Stomach (tissue), 4 donors: ENCODE data around the gene PLXNB1.

Experiments used
- EP300 ChIP-seq: sonication (generic); formaldehyde crosslinking; IDR thresholded peaks from one replicate; pipeline ENCODE4 v1.6.1; 2017; ENCODE audit warnings: antibody characterized with exemption
- POLR2A ChIP-seq, 4 donors: fragments of 450-650 bp; IDR thresholded peaks; one replicate each; pipeline ENCODE4 v1.6.1; 2016; ENCODE audit warnings: antibody characterized with exemption in 4 of 4, control low read depth in 2 of 4, mild to moderate bottlenecking in 1 of 4, moderate library complexity in 1 of 4
- POLR2AphosphoS5 ChIP-seq, 3 donors: sonication (generic); formaldehyde crosslinking; IDR thresholded peaks; one replicate each; pipeline ENCODE4 v1.6.1; 2016; ENCODE audit warnings: antibody characterized with exemption in 3 of 3
- TF ChIP-seq, protein P1 (sequence below), 7 experiments: fragments of 450-650 bp in 4 of 7; fragments of 200-600 bp in 3 of 7; sonication (generic) in 3 of 7; IDR thresholded peaks; one replicate each; pipeline ENCODE4 v1.5.1; 2016 to 2019; ENCODE audit warnings: antibody characterized with exemption in 7 of 7, control low read depth in 2 of 7, mild to moderate bottlenecking in 1 of 7

DNA sequence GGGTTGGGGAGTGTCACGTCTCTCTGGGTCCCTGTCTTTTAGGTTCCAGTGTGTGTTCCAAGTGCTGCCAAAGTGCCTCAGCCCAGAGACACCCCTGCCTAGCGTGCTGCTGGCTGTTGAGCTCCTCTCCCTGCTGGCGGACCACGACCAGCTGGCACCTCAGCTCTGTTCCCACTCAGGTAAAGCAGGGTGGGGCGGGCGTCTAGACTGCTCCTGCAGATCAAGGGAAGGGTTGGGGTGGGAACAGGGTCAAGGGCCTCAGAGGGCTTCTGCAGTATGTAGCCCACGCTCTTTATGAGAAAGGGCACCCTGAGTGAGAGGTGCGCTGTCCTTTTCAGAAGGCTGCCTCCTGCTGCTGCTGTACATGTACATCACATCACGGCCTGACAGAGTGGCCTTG, 33.8 kb upstream of the PLXNB1 start:
- no peak for TF ChIP-seq POLR2AphosphoS5 (IDR thresholded peaks at IDR 0.05)
- TF ChIP-seq, protein P1, sequence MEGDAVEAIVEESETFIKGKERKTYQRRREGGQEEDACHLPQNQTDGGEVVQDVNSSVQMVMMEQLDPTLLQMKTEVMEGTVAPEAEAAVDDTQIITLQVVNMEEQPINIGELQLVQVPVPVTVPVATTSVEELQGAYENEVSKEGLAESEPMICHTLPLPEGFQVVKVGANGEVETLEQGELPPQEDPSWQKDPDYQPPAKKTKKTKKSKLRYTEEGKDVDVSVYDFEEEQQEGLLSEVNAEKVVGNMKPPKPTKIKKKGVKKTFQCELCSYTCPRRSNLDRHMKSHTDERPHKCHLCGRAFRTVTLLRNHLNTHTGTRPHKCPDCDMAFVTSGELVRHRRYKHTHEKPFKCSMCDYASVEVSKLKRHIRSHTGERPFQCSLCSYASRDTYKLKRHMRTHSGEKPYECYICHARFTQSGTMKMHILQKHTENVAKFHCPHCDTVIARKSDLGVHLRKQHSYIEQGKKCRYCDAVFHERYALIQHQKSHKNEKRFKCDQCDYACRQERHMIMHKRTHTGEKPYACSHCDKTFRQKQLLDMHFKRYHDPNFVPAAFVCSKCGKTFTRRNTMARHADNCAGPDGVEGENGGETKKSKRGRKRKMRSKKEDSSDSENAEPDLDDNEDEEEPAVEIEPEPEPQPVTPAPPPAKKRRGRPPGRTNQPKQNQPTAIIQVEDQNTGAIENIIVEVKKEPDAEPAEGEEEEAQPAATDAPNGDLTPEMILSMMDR (IDR thresholded peaks at IDR 0.05) = no peak
- TF ChIP-seq EP300 = no peak
- TF ChIP-seq POLR2A (IDR thresholded peaks at IDR 0.05) = no peak
